HepG2 (cell line): ENCODE data around the gene STX4. TPM values are rescaled to one million over a fixed set of nuclear protein-coding genes. Genes with fewer than 3 reads are reported as not detected.

Experiments used
- ATAC-seq: fragments of 200-7000 bp; cut with Tn5 transposase; 3 replicates; pipeline ENCODE4 v1.9.1; 2020; ENCODE audit warnings: mild to moderate bottlenecking, moderate library complexity
- BruUV-seq: library from RNA; stranded (reverse); fragments of 400-500 nt; replicated peaks from 2 replicates; lab custom pipeline; 2021; lab: Mats Ljungman, UMichigan
- CTCF ChIA-PET: fragments of 300-600 bp; formaldehyde crosslinking; extraction: SDS; loops from one replicate; lab custom pipeline; 2021; ENCODE audit warnings: low total read pairs, inconsistent platforms, low intra/inter-chr PET ratio; lab: Yijun Ruan, JAX
- POLR2A ChIA-PET: fragments of 350-600 bp; sonication (Branson Sonifier 250); formaldehyde crosslinking; loops from one replicate; lab custom pipeline; 2020; ENCODE audit warnings: antibody characterized with exemption, inconsistent platforms; lab: Yijun Ruan, JAX
- DNase-seq: peaks from one replicate; pipeline ENCODE4 v3.0.0-alpha.2; 2015; ENCODE audit warnings: low spot score
- FAIRE-seq: peaks from 3 replicates; lab custom pipeline; 2011; peaks lifted over from hg19 to GRCh38; lab: Jason Lieb, UNC
- H2AFZ ChIP-seq: one replicate; pipeline ENCODE4 v1.6.1; 2011; ENCODE audit warnings: low read length, inconsistent platforms
- H3K27ac ChIP-seq: fragments of 300-600 bp; 3 replicates; pipeline ENCODE4 v1.8.0; 2011; ENCODE audit warnings: mixed run types, mild to moderate bottlenecking, mixed read lengths, low read length, inconsistent platforms; ENCODE audit not compliant: insufficient read depth; ENCODE audit errors: extremely low read length
- H3K27me3 ChIP-seq, 2 experiments: fragments of 200-600 bp in 1 of 2; 2 replicates in 1 of 2; 3 replicates in 1 of 2; pipeline versions ENCODE4 v1.6.0 to v1.8.0; 2011; ENCODE audit warnings: low read length in 2 of 2, mild to moderate bottlenecking in 2 of 2, moderate library complexity in 2 of 2, inconsistent platforms in 1 of 2; ENCODE audit not compliant: insufficient read depth in 2 of 2, control insufficient read depth in 1 of 2
- H3K36me3 ChIP-seq, 2 experiments: fragments of 200-600 bp in 1 of 2; replicated peaks in 1 of 2; 2 replicates in 1 of 2; 3 replicates in 1 of 2; pipeline versions ENCODE4 v1.5.1 to v1.8.0; 2011; ENCODE audit warnings: low read length in 2 of 2, inconsistent platforms in 1 of 2; ENCODE audit not compliant: insufficient read depth in 2 of 2, control insufficient read depth in 1 of 2
- H3K4me1 ChIP-seq: 2 replicates; pipeline ENCODE4 v1.5.1; 2012; ENCODE audit warnings: low read length, inconsistent platforms; ENCODE audit not compliant: insufficient read depth
- H3K4me2 ChIP-seq: 2 replicates; pipeline ENCODE4 v1.6.0; 2011; ENCODE audit warnings: low read depth, low read length, inconsistent platforms
- H3K4me3 ChIP-seq, 3 experiments: fragments of 200-600 bp in 1 of 3; sonication (generic), shearing (Covaris generic) in 1 of 3; replicated peaks in 1 of 3; 2 replicates each; pipeline ENCODE4 v1.5.1; 2011 to 2016; ENCODE audit warnings: low read length in 3 of 3, inconsistent platforms in 2 of 3, low read depth in 2 of 3, mild to moderate bottlenecking in 2 of 3, control low read depth in 1 of 3, mixed read lengths in 1 of 3; ENCODE audit not compliant: insufficient read depth in 1 of 3
- H3K79me2 ChIP-seq: one replicate; pipeline ENCODE4 v1.6.1; 2011; ENCODE audit warnings: low read length, inconsistent platforms; ENCODE audit not compliant: insufficient read depth
- H3K9ac ChIP-seq: 2 replicates; pipeline ENCODE4 v1.6.0; 2011; ENCODE audit warnings: mild to moderate bottlenecking, low read depth, low read length, inconsistent platforms; ENCODE audit not compliant: insufficient read depth
- H3K9me3 ChIP-seq: 2 replicates; pipeline ENCODE4 v1.5.1; 2012; ENCODE audit warnings: mild to moderate bottlenecking, low read length
- H4K20me1 ChIP-seq: 2 replicates; pipeline ENCODE4 v1.6.0; 2011; ENCODE audit warnings: inconsistent platforms, mild to moderate bottlenecking, low read length, moderate library complexity; ENCODE audit not compliant: insufficient read depth
- HNRNPL ChIP-seq: fragments of 200-400 bp; formaldehyde crosslinking; IDR thresholded peaks from 2 replicates; pipeline ENCODE4 v1.6.1; 2017; ENCODE audit warnings: mild to moderate bottlenecking, low read depth, low read length
- HOMEZ ChIP-seq: IDR thresholded peaks from 2 replicates; pipeline ENCODE4 v1.6.1; 2016; ENCODE audit warnings: low read depth
- PAF1 ChIP-seq: IDR thresholded peaks from 2 replicates; pipeline ENCODE4 v1.6.1; 2016; ENCODE audit warnings: missing genetic modification reagents, missing compliant biosample characterization
- RBFOX2 ChIP-seq: fragments of 200-400 bp; formaldehyde crosslinking; IDR thresholded peaks from 2 replicates; pipeline ENCODE4 v1.6.1; 2017; ENCODE audit warnings: low read depth, mild to moderate bottlenecking, low read length
- TEAD2 ChIP-seq: sonication (generic); formaldehyde crosslinking; IDR thresholded peaks from 2 replicates; pipeline ENCODE4 v1.9.0; 2021; ENCODE audit warnings: missing genetic modification reagents
- ZC3H13 ChIP-seq: sonication (generic); formaldehyde crosslinking; IDR thresholded peaks from 2 replicates; pipeline ENCODE4 v1.8.1; 2023; ENCODE audit warnings: mild to moderate bottlenecking, missing genetic modification reagents, moderate library complexity
- WGBS: methylation state at CpG from one replicate; pipeline ENCODE4 v1.1.6; 2017; ENCODE audit warnings: low lambda C conversion rate; 5-methylcytosine and 5-hydroxymethylcytosine counted together
- in situ Hi-C: cut with HindIII; loops from 2 replicates; pipeline ENCODE4 v1.10.0; 2017; ENCODE audit warnings: low pct_unique_long_range_greater_than_20kb; ENCODE audit not compliant: extremely low pct_ligation_motif_present
- intact Hi-C: fragments of 100-400 bp; cut with micrococcal nuclease; formaldehyde crosslinking; loops from one replicate; pipeline ENCODE4 v1.10.0; 2022; ENCODE audit not compliant: unreplicated experiment
- polyA plus RNA-seq, 8 experiments: library from polyadenylated mRNA; depleted of rRNA in 3 of 8; stranded (reverse) in 7 of 8; unstranded in 1 of 8; fragments of >200 nt; fragmentation: Illumina TruSeq in 4 of 8; extraction: Trizol in 4 of 8; gene quantifications; 2 replicates each; pipeline versions ENCODE4 v1.2.1 to v1.2.3, GENCODE V29; 2011 to 2016; ENCODE audit warnings: low read depth in 4 of 8, missing spikeins in 1 of 8, mixed read lengths in 1 of 8; ENCODE audit not compliant: insufficient read depth in 1 of 8
- total RNA-seq, 5 experiments: library from RNA; depleted of rRNA; stranded (reverse); fragments of >200 nt; fragmentation: Illumina TruSeq; extraction: Trizol; gene quantifications; 2 replicates each; pipeline ENCODE4 v1.2.3, GENCODE V29; 2016; ENCODE audit warnings: low read depth in 1 of 5

STX4 gene
- total and polyA plus RNA-seq, 2 of the 13 experiments (the other 11 are each of a cell fraction or from before 2014, with no cell fraction given), result 29.2 to 34.6 TPM

- intact Hi-C loops, result no loop called here
Measured at GRCh38 chr16:31078597-31079341, 45.4 kb downstream of the STX4 start.

More at GRCh38 chr16:31078597-31079341, 45.4 kb downstream of the STX4 start:
- in situ Hi-C loops, result no loop called here
- TF ChIP-seq HNRNPL (0 out of 2 replicates have a peak, but pooled peaks have one; percentile 12), ZC3H13 (CRISPR knock-in tag) (0 out of 2 replicates have a peak, but pooled peaks have one; percentile 68), PAF1 (CRISPR knock-in tag) (0 out of 2 replicates have a peak, but pooled peaks have one; percentile 33), RBFOX2 (0 out of 2 replicates have a peak, but pooled peaks have one; percentile 36), TEAD2 (CRISPR knock-in tag) (no peak), HOMEZ (CRISPR knock-in tag) (no peak)
- TF ChIP-seq, all 625 proteins: peak for 4
- Histone ChIP-seq H3K9ac (no peak overlapping the region), H3K27ac (no peak overlapping the region), H3K36me3 (peaks cover 29 to 53% of the 10 kb centered on the region in 2 experiments), H3K9me3 (no peaks in the 10 kb centered on the region), H4K20me1 (no peaks in the 10 kb centered on the region), H3K4me1 (peaks cover 10% of the 10 kb centered on the region), H3K4me3 (no peak overlapping the region), H3K27me3 (no peaks in the 10 kb centered on the region; a peak in 1 of 5 replicates), H2AFZ (no peak overlapping the region), H3K4me2 (no peak overlapping the region), H3K79me2 (peaks cover 19% of the 10 kb centered on the region)
- FAIRE-seq (no peak), ATAC-seq (no peak), DNase-seq (no peak)
- ChIA-PET CTCF (no interaction called here), POLR2A (interaction anchor here (2.2 kb wide), 1 partner anchor 14 kb away, joined by 6 read pairs; no protein-coding TSS in a partner anchor)
- WGBS, result 99% methylated on average over 15 of the region's 15 CpGs
- BruUV-seq, result no TSS peak
